ENCODE measurements around the gene TRIP12. TPM values are rescaled to one million over a fixed set of nuclear protein-coding genes. Genes with fewer than 3 reads are reported as not detected.

TRIP12 gene
- total and polyA plus RNA-seq, 2 experiments from 2014 or later, result 21.5 to 133 TPM

GRCh38 chr2:229868794-229869193, 53.0 kb downstream of the TRIP12 start (continued):
- no peak for TF ChIP-seq ZNF462 (CRISPR knock-in tag; IDR thresholded peaks at IDR 0.05)
- TF ChIP-seq, protein P1, sequence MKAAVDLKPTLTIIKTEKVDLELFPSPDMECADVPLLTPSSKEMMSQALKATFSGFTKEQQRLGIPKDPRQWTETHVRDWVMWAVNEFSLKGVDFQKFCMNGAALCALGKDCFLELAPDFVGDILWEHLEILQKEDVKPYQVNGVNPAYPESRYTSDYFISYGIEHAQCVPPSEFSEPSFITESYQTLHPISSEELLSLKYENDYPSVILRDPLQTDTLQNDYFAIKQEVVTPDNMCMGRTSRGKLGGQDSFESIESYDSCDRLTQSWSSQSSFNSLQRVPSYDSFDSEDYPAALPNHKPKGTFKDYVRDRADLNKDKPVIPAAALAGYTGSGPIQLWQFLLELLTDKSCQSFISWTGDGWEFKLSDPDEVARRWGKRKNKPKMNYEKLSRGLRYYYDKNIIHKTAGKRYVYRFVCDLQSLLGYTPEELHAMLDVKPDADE (IDR thresholded peaks at IDR 0.05), result no peak
- no peak for TF ChIP-seq STAT1 (IDR thresholded peaks at IDR 0.05; ENCODE audit: unreplicated experiment)
- no peak for TF ChIP-seq CTCF (conservative IDR thresholded peaks at IDR 0.05; ENCODE audit: low read depth in 2 of 2)
- TF ChIP-seq POLR2AphosphoS5 (IDR thresholded peaks at IDR 0.05; ENCODE audit: low read depth), result no peak
- TF ChIP-seq CREB1 (CRISPR knock-in tag; IDR thresholded peaks at IDR 0.05; ENCODE audit: low read depth), result no peak
- TF ChIP-seq EZH2 (IDR thresholded peaks at IDR 0.05; ENCODE audit: low read depth, unreplicated experiment), result no peak
- TF ChIP-seq JUNB (IDR thresholded peaks at IDR 0.05; ENCODE audit: unreplicated experiment), result no peak
- no peak for TF ChIP-seq ZNF331 (CRISPR knock-in tag; IDR thresholded peaks at IDR 0.05; ENCODE audit: low read depth)
- no peak for TF ChIP-seq EZH2phosphoT487 (IDR thresholded peaks at IDR 0.05; ENCODE audit: unreplicated experiment)

Data from GM23338 (cell line).